PFSK-1 (cell line): ENCODE measurements around the gene RPEL1.

Experiments used
- FOXP2 ChIP-seq: optimal IDR thresholded peaks from 2 replicates; pipeline ENCODE3; 2011; ENCODE audit warnings: borderline replicate concordance, control low read depth, inconsistent platforms; ENCODE audit not compliant: insufficient read depth; ENCODE audit errors: extremely low read length, extremely low read depth
- POLR2AphosphoS5 ChIP-seq: IDR thresholded peaks from 2 replicates; pipeline ENCODE4 v1.6.1; 2012; ENCODE audit warnings: low read depth, mild to moderate bottlenecking, control low read depth, low read length, moderate library complexity
- REST ChIP-seq, 2 experiments: IDR thresholded peaks; 2 replicates each; pipeline versions ENCODE4 v1.6.1 to v1.8.0; 2011 to 2012; ENCODE audit warnings: low read depth in 2 of 2, low read length in 2 of 2, control low read depth in 1 of 2, inconsistent platforms in 1 of 2, mild to moderate bottlenecking in 1 of 2, moderate library complexity in 1 of 2; ENCODE audit not compliant: insufficient read depth in 1 of 2
- SIN3A ChIP-seq: IDR thresholded peaks from 2 replicates; pipeline ENCODE4 v1.6.1; 2012; ENCODE audit warnings: mild to moderate bottlenecking, low read length, moderate library complexity, borderline replicate concordance; ENCODE audit not compliant: insufficient read depth
- TAF1 ChIP-seq: IDR thresholded peaks from 2 replicates; pipeline ENCODE4 v1.6.1; 2012; ENCODE audit warnings: low read length, control low read depth, borderline replicate concordance; ENCODE audit not compliant: insufficient read depth

The RPEL1 gene

GRCh38 chr10:103265717-103266329 is 20.1 kb downstream of the RPEL1 start:
- TF ChIP-seq TAF1 (no peak), SIN3A (peak; percentile 67; the same call in 1 of the 2 replicates), POLR2AphosphoS5 (no peak), REST (IDR thresholded peaks at IDR 0.05; ENCODE audit: insufficient read depth in 1 of 2, low read depth in 2 of 2, low read length in 2 of 2) (peak; percentile 93 to 97), FOXP2 (no peak)

- peak in 1 of 2 experiments; percentile 18; a peak in 1 of 4 replicates for TF ChIP-seq REST (IDR thresholded peaks at IDR 0.05; ENCODE audit: insufficient read depth in 1 of 2, low read depth in 2 of 2, low read length in 2 of 2)
- no peak for TF ChIP-seq POLR2AphosphoS5
- TF ChIP-seq TAF1: no peak
These were observed 27.4 kb downstream of the RPEL1 start for GRCh38 chr10:103273041-103273441.

GRCh38 chr10:103276251-103276895 is 30.7 kb downstream of the RPEL1 start:
- TF ChIP-seq FOXP2: no peak
- TF ChIP-seq SIN3A: no peak
- no peak for TF ChIP-seq REST (IDR thresholded peaks at IDR 0.05; ENCODE audit: insufficient read depth in 1 of 2, low read depth in 2 of 2, low read length in 2 of 2)
- TF ChIP-seq TAF1: no peak
- TF ChIP-seq POLR2AphosphoS5: no peak

GRCh38 chr10:103276896-103277712 is 31.4 kb downstream of the RPEL1 start, which contains the start of gene INA:
Gene INA, plus strand, starts transcription at chr10:103277138. Its CDS starts 74 bp downstream, at chr10:103277212.
- TF ChIP-seq SIN3A (no peak), FOXP2 (no peak), REST (IDR thresholded peaks at IDR 0.05; ENCODE audit: insufficient read depth in 1 of 2, low read depth in 2 of 2, low read length in 2 of 2) (no peak; a peak in 1 of 4 replicates), TAF1 (no peak), POLR2AphosphoS5 (no peak)
